HTR-8/SVneo (cell line): Measurements from ENCODE around the gene EVC.
"Not testable (repeated sequence)": the region's sequence is repeated elsewhere in the genome, so short reads cannot be mapped to it uniquely, and the experiment has no call there.

Experiments used
- DNase-seq: peaks from one replicate; pipeline ENCODE4 v3.0.0; 2011; ENCODE audit warnings: low spot score, mixed read lengths; ENCODE audit not compliant: insufficient read length
- FAIRE-seq: peaks from 2 replicates; lab custom pipeline; 2011; peaks lifted over from hg19 to GRCh38; lab: Jason Lieb, UNC

The EVC gene

DNA sequence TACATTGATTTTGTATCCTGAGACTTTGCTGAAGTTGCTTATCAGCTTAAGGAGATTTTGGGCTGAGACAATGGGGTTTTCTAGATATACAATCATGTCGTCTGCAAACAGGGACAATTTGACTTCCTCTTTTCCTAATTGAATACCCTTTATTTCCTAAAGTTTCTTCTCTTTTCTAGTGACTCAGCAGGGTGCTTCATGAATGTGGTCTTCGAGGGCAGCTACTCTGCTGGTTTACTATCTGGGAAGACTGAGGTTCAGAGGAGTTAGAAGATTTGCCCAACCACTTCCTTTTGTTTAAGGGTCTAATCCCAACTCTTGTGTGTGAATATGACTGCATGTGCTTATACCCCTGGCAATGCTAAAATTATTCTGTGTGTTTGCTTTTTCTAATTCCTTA, 17.4 kb downstream of the EVC start:
- FAIRE-seq, DNase-seq: not testable (repeated sequence)

DNA sequence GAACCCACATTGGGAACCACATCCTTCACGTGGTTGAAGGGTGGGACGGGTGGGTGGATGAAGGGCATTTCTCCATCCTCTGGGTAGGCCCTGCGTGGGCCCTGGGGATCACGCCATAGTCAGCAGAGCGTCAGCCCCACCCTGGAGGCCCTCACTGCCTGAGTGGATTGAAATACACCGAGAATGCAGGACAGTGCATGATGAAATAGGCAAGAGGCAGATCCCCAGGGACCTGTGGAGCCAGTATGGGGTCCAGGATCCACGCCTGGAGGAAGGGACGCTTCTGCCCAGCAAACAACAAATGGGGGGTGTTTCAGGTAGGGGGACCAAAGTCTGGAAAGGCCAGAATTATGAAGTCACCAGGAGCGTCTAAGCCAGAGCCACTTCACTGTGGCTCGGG, 19.4 kb downstream of the EVC start:
- DNase-seq (no peak), FAIRE-seq (no peak)

DNA sequence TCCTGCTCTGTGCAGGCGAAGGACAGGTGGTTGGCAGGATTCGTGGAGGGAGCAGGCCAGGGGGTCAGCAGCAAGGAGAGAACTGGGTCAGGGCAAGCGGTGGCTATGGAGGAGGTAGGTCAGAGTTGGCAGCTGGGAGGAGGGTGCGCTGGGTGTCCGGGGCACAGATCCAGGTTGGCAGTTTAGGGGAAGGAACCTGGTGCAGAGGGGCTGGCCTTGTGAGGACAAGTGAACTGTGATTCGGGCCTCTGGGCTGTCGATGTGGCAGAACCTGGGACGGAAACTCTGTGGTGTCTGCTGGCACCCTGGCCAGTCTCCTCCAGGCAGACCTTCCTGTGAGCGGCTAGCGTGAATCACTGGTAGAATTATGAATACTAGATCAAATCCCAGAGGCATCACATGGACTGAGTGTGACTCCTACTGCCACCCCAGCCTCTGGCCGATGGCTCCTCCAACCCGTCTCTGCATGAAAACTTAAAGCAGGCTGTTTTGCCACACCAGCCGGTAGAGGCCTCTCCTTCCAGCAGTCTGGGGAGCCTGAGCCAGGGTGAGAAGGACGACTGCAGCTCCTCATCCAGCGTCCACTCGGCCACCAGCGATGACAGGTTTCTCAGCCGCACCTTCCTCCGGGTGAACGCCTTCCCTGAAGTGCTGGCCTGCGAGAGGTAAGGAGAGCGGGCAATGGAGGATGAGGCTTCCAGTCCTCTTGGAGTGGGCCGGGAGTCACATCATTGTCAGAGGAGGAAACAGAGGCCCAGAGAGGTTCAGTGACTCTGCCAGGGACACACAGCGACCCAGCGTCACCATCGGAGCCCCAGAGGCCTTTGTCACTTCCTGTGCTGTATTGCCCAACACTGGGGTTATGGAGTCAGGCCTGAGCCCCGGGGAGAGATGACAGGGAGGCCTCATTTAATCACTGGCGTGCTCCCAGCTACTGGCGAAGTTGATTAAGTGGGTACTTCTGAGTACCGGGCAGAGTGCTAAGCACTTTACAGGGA, 20.3 kb downstream of the EVC start:
- no peak for DNase-seq
- no peak for FAIRE-seq

DNA sequence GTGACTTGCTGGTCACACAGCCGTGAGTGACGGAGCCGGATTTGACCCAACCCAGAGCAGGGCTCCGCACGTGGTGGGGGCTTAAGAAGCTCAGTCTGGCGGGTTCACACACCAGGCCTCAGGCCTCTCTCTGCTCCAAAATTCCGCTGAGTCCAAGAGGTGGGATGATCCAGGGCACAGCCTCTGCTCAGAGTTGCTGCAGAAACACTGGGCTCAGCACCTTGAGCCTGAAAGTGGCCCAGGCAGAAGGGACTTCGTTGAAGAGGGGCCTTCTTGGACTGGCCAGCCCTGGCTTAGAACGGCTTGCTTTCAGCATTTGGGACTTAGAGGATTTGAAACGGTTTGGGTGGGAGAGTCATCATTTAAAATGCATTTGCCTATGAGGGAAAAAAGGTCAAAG, 21.2 kb downstream of the EVC start:
- FAIRE-seq (no peak), DNase-seq (no peak)

DNA sequence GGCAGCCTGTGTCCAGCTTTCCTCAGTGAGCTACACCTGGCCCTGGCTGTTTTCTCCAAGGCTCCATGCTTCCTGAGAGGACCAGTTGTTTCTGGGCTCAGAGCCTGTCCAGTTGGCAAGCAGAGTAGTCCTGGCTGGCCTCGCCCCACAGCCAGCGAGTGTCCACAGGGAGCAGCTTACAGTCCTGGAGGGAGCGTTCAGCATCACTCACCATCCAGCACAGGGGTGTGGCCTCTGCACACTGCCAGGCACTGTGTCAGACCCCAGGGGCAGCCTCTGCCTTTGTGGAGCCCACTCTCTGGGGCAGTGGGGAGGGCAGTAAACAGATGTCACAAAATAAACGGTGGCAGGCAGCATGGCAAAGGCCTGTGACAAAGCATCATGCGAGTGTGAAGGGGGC, 23.9 kb downstream of the EVC start:
- DNase-seq (no peak), FAIRE-seq (no peak)

DNA sequence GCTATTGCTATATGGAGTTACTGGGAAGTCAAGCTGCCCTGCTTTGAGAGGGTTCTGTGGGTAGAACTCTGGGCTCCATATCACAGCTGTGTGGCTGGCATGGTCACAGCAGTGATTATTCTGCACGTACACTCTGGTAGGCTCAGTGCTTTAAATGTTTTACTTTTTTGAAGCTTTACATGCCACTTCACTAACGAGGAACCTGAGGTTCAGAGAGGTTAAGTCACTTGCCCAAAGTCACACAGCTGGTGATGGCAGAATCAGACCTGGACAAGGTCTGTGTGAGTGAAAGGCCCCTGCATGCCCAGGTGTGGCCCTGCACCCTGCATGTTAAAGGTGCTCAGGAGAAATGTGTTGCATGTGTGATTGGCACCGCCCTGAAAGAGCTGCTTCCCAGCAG, 24.5 kb downstream of the EVC start:
- FAIRE-seq (no peak), DNase-seq (no peak)

DNA sequence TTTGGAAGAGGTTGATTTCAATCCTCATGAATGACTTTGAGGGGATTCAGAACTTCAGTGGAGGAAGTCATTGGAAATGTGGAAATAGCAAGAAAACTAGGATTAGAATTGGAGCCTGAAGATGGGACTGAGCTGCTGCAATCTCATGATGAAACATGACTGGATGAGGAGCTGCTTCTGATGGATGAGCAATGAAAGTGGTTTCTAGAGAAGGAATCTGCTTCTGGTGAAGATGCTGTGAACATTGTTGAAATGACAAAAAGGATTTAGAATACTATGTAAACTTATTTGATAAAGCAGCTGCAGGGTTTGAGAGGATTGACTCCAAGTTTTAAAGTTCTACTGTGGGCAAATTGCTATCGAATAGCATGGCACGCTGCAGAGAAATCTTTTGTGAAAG, 27.1 kb downstream of the EVC start:
- DNase-seq (no peak), FAIRE-seq (no peak)

DNA sequence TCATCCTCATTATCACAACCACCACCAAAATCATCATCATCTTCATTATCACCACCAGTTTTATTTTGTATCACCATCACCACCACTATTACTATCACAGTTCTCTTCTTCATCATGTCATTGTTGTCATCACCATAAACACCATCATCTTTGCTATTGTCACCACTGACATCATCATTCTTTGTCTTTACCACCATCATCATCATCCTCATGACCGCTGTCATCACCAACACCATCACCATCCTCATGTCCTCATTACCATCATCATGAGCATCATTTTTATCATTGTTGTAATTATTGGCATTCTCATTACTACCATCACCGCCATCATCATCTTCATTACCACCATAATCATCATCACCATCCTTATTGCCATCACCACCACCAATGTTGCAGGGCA, 31.4 kb downstream of the EVC start:
- FAIRE-seq: no peak
- DNase-seq: no peak

DNA sequence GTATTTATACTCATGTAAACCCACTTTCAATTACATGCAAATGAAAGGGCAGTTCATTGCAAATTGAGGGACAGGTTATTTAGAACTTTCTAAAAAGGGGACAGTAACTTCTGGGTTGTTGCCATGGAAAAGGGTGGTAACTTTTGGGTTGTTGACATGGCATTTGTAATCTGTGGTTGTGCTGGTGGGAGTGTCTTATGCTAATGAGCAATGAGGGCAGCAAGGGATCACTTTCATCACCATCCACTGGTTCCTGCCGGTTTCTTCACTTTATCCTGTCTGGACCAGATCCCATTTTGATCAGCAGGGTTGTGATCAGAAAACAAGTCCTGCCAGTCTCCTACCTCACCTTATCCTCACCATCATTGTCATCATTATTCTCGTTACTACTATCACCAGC, 32.0 kb downstream of the EVC start:
- DNase-seq: no peak
- no peak for FAIRE-seq

DNA sequence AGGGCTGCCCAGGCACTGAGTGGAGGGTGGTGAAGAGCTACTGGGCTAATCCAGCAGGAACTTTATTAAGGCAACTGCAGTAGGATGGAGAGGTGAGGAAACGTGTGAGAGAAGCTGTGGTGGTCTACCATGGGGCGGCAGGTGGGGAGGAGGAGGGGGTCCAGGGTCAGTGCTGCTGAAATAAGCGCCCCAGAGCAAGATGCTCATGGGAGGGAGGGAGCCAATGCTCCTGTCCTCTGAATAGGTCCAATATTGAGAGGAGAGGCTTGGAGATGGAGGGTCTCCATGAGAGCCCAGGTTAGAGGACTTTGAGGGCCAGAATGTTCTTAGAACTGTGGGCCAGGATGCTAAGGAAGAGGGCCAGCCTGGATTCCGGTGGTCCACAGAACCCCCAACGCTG, 35.2 kb downstream of the EVC start:
- FAIRE-seq: no peak
- DNase-seq: no peak

DNA sequence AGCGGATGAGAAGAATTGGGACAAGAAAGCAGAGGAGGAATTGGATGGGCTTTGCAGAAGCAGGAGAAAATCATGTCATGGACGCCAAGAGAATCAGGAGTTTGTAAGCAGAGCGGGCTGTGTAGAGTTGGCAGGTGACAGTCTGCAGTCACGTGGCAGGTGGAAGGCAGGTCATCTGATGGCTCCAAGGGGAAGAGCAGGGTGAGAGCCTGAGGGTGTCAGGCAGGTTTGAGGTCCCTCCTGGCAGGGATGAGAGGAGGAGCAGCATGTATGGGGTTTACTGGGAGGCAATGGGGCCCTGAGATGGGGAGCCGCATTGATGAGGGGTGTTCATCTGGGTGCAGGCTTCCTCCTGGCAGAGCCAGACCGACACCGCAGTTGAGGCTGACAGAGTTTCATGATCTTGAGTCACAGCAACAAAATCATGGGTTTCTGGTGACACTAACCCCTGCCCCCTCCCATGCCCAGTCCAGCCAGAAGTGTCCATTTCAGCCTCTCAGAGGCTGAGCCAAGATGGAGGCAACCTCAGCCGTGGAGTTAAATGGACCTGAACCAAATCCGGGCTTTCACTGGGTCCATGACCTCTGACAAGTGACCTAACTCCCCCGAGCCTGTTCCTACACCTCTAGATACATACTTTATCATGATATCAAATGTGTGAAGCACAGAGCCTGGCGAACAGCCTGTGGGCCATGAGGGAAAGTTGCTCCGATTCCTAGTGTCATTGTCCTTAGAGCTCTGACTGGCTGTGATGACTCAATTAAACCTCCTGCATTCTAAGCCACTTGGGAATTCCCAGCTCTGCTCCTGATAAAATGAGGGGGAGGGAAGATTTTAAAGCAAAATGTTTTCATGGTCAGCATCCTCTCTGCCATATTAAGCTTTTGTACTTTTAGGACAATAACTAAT, 36.1 kb downstream of the EVC start:
- no peak for FAIRE-seq
- no peak for DNase-seq

DNA sequence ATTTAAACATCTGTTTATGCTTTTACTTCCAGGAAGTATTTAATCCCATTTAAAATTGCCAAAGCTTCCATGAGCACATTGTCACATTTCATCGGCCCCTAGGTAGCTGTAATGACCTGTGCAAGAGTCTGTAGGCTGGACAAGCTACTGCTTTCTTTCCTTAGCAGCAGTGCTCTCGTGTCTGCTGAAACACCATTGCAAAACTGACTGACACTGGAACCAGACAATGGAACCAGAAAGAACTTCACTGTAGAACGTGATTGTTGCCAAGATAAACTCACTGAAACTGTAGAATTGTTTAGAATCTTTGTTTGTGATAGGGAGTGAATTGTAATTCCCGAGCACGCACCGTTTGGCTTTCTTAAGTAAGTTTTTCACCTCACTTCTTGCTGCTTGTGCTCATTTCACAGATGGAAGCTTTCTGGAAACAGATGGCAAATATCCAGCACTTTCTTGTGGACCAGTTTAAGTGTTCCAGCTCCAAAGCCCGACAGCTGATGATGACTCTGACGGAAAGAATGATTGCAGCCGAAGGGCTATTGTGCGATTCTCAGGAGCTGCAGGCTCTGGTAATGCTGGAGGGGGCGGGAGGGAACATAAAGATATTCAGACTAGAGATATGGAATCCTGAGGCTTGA, 36.9 kb downstream of the EVC start:
- FAIRE-seq (no peak), DNase-seq (no peak)

DNA sequence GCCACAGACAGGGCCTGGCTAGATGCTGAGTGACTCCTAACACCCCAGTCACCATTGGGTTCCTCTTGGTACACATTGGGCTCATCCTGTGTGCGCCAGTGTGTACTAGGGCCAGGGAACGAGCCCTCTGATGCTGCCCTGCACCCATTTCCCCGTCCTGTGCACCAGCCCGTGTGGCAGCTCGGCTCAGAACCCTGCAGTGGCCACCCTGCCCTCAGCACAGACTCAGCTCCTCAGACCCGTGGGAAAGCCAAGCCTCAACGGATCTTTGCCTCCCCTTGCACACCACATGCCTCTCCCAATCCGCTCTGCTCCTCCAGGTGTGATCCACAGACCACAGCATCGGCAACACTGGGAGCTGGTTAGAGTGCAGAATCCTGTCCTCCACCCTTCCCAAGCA, 38.6 kb downstream of the EVC start:
- DNase-seq (no peak), FAIRE-seq (no peak)

DNA sequence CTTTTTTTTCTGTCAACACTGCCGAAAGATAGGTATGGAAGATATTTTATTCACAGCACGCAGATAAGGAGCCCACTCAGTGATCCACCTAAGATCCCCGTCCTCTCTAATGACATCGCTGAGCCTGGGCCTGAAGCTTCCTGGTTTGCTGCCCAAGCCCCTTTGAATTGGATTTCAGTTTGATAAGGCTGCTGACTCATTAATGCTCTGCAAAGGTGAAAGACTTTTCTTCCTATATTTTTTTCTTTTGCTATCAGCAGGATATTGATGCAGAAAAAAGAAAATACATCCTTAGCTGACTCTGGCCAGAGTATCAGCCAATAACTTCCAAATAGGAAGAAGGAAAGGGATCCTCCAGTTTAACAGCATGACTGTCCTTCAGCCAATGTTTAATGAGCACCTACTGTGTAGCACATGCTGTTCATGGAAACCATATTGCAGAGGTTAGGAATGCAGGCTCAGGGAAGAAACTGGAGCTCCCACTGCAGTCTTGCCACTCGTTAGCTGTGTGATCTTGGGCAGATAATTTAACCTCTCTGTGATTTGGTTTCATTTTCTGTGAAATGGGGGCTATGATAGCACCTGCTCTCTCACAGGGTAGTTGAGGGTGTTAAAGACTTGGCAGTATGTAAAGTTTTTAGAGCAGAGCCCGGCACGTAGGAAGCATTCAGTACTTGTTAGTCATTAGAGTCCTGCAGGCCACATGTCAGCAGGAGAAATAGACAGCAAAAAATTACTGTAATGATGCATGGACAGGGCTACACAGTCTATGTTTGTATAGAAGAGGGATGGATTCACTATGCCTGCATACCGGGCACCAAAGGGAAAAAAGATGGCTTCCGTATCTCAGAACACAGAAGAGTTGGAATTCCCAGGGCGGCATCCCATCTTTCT, 39.3 kb downstream of the EVC start:
- FAIRE-seq (no peak), DNase-seq (no peak)

DNA sequence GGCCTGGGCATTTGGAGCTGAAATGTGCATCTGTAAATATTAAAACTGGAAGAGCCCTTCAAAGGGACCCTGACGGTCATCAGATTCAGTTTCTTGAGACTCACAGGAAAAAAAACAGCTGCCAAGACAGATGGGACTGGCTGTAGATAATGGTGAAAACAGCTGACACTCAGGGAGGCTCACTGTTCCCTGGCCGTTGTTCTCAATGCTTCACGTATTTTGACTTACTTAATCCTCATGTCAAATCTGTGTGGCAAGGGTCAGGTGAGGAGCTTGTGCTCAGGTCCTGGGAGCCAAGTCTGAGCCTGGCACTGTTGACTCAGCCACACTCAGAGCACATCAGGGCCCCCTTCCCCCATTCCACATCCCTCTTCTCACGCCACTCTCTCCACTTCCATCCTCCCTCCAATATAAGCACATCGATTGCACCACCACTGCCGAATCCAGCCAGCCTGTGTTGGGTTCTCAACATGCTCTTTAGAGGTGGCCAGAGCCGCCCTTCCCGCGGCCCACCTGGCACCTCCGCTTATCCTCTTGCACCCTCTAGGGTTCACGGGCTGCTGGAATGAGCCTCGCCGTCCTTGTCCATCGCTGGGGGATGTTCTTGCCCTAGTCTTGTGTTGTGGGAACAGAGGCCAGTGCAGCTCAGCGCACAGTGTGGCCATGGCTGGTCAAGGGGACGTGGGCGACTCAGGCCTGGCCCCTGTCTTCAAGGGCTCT, 40.1 kb downstream of the EVC start:
- DNase-seq (no peak), FAIRE-seq (no peak)

DNA sequence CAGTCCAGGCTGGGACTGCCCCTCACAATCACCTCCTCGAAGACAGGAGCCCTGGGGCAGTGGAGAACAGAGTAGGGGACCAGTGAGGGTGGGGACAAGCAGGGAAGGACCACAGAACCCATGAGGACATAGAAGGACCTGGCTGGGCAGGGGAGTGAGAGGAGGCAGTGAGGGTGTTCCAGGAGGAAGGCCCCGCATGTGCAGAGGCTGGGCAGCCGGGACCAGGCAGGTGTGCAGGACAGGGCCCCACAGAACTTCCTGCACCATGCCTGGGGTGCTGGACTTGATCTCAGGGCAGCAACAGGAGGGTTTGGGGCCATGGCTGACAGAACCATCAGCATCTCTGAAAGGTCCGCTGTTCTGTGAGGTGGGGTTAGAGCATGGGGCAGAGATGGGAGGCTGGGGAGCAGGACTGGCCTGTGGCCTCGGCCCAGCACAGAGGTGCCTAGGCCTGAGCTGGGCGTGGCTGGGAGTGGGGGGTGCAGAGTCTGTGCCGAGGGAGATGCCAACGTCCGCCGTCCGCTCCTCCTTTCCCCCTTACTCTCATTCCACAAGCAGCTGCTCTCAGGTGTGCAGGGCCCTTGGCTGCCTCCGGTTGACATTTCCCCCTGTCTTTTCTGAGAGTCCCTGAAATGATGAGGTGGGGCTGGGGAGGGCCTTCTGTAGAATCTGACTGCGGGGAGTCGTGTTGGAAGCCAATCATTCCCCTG, 40.8 kb downstream of the EVC start:
- DNase-seq: no peak
- FAIRE-seq: no peak

DNA sequence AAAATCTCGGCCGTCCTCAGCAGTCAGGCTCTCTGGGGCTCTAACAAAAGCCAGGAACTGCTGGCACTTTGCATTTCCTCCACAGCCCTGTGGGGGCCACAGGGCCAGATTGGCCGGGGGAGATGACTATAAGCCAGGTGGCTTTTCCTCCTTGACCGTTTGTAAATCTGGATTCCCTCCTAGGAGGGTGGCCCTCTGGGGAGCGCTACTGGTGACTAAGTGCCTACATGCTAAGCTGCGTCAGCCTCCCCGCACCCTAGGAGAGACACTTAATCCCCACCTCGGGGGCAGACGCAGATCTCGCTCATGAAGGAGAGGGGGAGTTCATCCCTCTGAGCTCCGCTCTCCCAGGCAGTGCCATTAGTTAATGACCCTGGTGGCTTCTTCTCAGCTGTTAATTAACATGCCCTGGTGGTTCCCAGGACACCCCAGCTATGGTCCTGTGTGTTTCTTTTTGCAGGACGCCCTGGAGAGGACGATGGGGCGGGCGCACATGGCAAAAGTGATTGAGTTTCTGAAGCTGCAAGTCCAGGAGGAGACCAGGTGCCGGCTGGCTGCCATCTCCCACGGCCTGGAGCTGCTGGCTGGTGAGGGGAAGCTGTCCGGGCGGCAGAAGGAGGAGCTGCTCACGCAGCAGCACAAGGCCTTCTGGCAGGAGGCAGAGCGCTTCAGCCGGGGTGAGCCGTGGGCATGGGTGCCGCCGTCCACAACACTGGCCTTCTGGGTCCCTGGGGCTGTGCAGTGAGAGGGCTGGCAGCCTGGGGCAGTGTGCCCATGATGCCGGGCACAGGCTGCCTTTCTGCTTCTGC, 41.6 kb downstream of the EVC start:
- DNase-seq (no peak), FAIRE-seq (no peak)

DNA sequence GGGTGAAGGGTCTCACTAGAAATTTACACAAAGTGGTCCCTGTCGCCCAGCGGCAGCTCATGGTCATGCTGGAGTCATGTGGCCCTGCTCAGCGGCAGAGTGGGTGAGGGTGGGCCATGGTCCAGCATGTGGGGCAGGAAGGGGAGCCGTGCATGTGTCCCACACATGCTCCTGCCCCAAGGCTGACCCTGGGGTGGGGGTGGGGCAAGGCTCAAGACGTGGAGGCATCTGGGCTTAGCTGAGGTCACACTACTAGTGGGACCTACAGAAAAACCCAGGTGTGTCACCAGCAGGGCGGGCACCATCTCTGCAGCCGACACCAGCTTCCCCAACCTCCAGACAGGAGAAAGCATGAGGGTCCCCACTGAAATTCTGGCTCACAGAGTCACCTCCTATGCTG, 42.4 kb downstream of the EVC start:
- FAIRE-seq (no peak), DNase-seq (no peak)
